ENCODE measurements around the gene ANGEL1.

The ANGEL1 gene, protein sequence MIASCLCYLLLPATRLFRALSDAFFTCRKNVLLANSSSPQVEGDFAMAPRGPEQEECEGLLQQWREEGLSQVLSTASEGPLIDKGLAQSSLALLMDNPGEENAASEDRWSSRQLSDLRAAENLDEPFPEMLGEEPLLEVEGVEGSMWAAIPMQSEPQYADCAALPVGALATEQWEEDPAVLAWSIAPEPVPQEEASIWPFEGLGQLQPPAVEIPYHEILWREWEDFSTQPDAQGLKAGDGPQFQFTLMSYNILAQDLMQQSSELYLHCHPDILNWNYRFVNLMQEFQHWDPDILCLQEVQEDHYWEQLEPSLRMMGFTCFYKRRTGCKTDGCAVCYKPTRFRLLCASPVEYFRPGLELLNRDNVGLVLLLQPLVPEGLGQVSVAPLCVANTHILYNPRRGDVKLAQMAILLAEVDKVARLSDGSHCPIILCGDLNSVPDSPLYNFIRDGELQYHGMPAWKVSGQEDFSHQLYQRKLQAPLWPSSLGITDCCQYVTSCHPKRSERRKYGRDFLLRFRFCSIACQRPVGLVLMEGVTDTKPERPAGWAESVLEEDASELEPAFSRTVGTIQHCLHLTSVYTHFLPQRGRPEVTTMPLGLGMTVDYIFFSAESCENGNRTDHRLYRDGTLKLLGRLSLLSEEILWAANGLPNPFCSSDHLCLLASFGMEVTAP

DNA sequence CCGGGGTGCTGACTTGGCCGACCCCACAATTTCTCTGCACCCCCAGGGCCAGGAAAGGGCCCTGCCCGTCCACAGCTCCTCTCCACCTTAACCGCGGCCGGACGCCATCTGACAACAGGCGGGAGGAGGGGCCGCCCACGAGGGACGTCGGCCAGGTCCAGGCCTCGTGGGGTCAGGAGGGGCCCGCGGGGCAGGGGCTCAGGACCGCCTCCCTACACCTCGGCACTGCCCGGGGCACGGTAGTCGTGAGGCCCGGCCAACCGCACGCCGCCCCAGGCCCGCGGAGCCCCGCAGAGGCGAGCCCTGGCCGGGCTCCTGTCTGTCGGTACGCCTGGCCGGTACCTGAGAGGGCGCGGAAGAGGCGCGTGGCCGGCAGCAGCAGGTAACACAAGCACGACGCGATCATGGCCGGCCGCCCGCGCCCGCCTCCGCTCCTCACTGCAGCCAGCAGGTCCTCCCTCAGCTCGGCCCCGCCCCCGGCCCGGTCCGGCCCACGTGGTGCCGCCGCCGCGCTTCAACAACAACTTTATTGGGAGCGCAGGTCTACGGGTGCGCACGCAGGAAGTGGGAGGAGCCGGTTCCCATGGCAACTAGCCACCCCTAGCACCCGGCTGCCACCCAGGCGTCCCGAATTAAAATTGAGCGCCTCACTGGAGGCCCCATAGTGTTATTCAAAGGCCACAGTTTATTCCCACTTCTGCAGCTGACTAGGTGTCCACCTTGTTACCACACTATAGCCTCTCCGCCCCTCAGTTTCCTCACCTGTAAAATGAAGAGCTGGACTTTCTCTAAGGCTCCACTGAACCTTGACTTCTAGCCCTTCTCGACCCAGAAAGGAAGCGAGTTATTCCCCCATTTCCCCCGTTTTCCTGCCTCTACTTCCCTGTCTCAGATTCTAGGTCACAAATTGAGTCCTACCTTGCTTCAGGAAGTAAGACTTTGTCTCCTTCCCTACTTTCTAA lies at the start of gene ANGEL1:
TSS of gene ANGEL1 (minus strand) at position 461 of the 962 bp plus-strand sequence. CDS start at position 406, 55 bp downstream.
- peak within 1 kb of the TSS; percentile 94 for H3K4me2 ChIP-seq (ENCODE audit: low read length)
- peaks cover 7% of the 10 kb centered on the region for H3K4me1 ChIP-seq
- H3K27ac ChIP-seq = peak within 1 kb of the TSS; percentile 82
- no peaks in the 10 kb centered on the region for H3K27me3 ChIP-seq (ENCODE audit: control insufficient read depth, insufficient read depth, low read length)
- H2AFZ ChIP-seq = peak within 1 kb of the TSS; percentile 99
- H3K9me3 ChIP-seq (ENCODE audit: control insufficient read depth, low read length) = no peaks in the 10 kb centered on the region
- peak within 1 kb of the TSS; percentile 49 for H3K9ac ChIP-seq
- H3K79me2 ChIP-seq = peaks cover 10% of the 10 kb centered on the region
- H3K4me3 ChIP-seq (ENCODE audit: low read depth, low read length) = peak within 1 kb of the TSS; percentile 86
- TF ChIP-seq, protein P1, sequence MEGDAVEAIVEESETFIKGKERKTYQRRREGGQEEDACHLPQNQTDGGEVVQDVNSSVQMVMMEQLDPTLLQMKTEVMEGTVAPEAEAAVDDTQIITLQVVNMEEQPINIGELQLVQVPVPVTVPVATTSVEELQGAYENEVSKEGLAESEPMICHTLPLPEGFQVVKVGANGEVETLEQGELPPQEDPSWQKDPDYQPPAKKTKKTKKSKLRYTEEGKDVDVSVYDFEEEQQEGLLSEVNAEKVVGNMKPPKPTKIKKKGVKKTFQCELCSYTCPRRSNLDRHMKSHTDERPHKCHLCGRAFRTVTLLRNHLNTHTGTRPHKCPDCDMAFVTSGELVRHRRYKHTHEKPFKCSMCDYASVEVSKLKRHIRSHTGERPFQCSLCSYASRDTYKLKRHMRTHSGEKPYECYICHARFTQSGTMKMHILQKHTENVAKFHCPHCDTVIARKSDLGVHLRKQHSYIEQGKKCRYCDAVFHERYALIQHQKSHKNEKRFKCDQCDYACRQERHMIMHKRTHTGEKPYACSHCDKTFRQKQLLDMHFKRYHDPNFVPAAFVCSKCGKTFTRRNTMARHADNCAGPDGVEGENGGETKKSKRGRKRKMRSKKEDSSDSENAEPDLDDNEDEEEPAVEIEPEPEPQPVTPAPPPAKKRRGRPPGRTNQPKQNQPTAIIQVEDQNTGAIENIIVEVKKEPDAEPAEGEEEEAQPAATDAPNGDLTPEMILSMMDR (IDR thresholded peaks at IDR 0.05) = no peak
- H3K36me3 ChIP-seq (ENCODE audit: control insufficient read depth, insufficient read depth, low read length) = no peaks in the 10 kb centered on the region

DNA sequence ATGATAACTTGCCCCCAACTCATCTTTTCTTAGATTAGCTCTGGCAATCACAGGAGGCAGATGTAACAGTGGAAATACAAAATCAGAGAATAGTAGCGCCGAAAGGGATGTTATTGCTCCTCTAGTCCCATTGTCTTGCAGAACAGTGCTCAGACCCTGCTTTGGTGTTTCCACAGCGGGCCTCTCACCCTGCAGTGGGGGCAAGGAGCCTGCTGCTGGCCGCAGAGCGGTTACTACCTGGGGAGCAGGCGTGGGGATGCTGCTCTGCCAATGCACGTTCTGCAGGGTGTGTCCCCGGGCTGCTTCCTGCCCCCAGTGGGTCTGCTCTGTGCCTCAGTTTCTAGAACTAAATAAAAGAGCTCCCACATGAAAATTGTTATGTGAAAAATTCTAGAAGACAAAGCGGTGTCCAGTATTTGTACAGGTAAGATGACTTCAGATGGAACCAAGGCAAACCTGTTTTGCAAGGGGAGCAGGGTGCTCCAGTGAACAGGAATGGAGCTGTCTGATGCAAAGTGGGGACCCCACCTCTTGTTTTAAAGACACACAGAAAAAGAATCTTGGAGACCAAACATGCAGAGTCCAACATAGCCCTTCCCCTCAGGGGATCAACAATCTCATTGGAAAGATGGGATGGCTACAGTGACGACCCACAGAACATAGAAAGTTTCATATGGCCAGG lies 49.0 kb upstream of the ANGEL1 start:
- Histone ChIP-seq H3K9ac (no peak overlapping the region), H3K79me2 (no peaks in the 10 kb centered on the region), H3K27ac (no peak overlapping the region), H3K4me1 (no peaks in the 10 kb centered on the region), H3K36me3 (ENCODE audit: control insufficient read depth, insufficient read depth, low read length) (no peaks in the 10 kb centered on the region), H3K4me2 (ENCODE audit: low read length) (no peak overlapping the region), H3K27me3 (ENCODE audit: control insufficient read depth, insufficient read depth, low read length) (no peaks in the 10 kb centered on the region), H3K4me3 (ENCODE audit: low read depth, low read length) (no peak overlapping the region), H3K9me3 (ENCODE audit: control insufficient read depth, low read length) (no peaks in the 10 kb centered on the region), H2AFZ (no peak overlapping the region)
- TF ChIP-seq, protein P1 (IDR thresholded peaks at IDR 0.05) = no peak

DNA sequence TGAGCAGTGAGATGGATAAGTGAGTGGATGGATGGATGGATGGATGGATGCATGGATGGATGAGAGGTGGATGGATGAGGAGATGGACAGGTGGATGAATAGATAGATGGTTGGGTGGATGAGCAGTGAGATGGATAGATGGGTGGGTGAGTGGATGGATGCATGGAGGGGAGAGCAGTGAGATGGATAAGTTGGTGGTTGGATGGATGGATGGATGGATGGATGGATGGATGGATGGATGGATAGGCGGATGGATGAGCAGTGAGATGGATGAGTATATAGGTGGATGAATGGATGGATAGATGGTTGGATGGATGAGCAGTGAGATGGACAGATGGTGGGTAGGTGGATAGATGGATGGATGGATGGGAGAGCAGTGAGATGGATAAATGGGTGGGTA lies 44.1 kb upstream of the ANGEL1 start:
- H3K9ac ChIP-seq = no peak overlapping the region
- H3K4me1 ChIP-seq = no peaks in the 10 kb centered on the region
- no peaks in the 10 kb centered on the region for H3K27me3 ChIP-seq (ENCODE audit: control insufficient read depth, insufficient read depth, low read length)
- H3K36me3 ChIP-seq (ENCODE audit: control insufficient read depth, insufficient read depth, low read length) = no peaks in the 10 kb centered on the region
- H3K4me2 ChIP-seq (ENCODE audit: low read length) = no peak overlapping the region
- H2AFZ ChIP-seq = no peak overlapping the region
- H3K4me3 ChIP-seq (ENCODE audit: low read depth, low read length) = no peak overlapping the region
- H3K9me3 ChIP-seq (ENCODE audit: control insufficient read depth, low read length) = no peaks in the 10 kb centered on the region
- no peak overlapping the region for H3K27ac ChIP-seq
- TF ChIP-seq, protein P1 (IDR thresholded peaks at IDR 0.05) = no peak
- no peaks in the 10 kb centered on the region for H3K79me2 ChIP-seq

DNA sequence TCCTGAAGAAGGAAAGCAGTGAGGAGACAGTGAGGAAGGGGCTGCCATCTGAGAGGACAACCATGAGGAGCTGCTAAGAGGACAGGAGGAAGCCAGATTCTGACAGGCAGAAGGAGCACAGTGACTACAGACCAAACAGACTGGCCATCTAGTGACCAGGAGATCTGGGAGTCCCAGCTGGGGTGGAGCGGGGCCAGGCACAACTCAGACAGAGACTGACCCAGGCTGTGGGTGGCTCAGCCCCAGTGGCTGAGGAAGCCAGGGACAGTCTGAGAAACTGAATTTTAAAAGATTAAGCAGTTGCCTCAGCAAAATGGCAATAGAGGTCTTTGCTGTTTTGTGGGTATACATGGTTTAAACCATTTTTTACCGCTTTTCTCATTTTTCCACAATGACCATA lies 42.4 kb upstream of the ANGEL1 start:
- Histone ChIP-seq H3K4me1 (no peaks in the 10 kb centered on the region), H3K27ac (no peak overlapping the region), H3K4me2 (ENCODE audit: low read length) (no peak overlapping the region), H3K27me3 (ENCODE audit: control insufficient read depth, insufficient read depth, low read length) (no peaks in the 10 kb centered on the region), H3K4me3 (ENCODE audit: low read depth, low read length) (no peak overlapping the region), H3K9ac (no peak overlapping the region), H2AFZ (no peak overlapping the region), H3K9me3 (ENCODE audit: control insufficient read depth, low read length) (no peaks in the 10 kb centered on the region), H3K79me2 (no peaks in the 10 kb centered on the region), H3K36me3 (ENCODE audit: control insufficient read depth, insufficient read depth, low read length) (no peaks in the 10 kb centered on the region)
- TF ChIP-seq, protein P1 (IDR thresholded peaks at IDR 0.05) = no peak

Data from parathyroid adenoma (tissue), 2 donors.